CD1c-positive myeloid dendritic cell (primary cell): ENCODE results near the gene KNTC1.
A peak's percentile ranks its signal among the peaks of the same experiment; 100 is the strongest.
"Not testable (repeated sequence)": the region's sequence is repeated elsewhere in the genome, so short reads cannot be mapped to it uniquely, and the experiment has no call there.

Source experiments
- DNase-seq: peaks from one replicate; pipeline ENCODE4 v3.0.0-alpha.2; 2016; ENCODE audit errors: extremely low spot score

KNTC1 gene

DNA sequence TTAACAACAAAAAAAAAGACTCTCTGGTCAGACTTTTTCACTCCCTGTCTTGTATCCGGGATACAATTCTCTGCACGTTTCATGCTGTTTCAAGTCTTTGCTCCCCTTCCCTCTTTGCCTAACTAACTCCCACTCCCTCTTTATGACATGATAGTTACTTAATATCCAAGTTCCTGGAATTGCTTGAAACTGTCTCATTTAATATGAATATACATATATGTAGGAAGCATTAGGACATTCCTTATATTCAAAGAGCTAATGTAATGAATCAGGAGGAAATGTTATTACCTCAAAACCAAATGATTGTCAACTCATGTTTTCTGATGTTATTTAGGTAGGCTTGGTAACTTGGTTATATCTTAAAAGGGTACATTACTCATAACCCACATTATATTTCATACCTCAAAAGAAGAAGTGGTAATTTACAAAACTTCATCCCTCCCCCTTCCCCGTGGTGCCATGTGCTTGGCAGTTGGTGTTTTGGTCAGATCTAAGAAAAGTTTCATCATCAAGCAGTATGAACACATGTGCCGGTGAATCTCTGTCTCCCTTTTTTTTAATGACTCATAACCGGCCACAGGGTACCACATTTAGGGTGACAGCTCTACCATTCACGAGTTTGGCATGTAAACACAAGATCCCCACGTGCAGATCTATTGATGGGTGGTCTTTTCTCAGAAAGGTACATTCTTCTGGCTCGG lies 119.6 kb downstream of the KNTC1 start:
- DNase-seq, result peak; percentile 94

DNA sequence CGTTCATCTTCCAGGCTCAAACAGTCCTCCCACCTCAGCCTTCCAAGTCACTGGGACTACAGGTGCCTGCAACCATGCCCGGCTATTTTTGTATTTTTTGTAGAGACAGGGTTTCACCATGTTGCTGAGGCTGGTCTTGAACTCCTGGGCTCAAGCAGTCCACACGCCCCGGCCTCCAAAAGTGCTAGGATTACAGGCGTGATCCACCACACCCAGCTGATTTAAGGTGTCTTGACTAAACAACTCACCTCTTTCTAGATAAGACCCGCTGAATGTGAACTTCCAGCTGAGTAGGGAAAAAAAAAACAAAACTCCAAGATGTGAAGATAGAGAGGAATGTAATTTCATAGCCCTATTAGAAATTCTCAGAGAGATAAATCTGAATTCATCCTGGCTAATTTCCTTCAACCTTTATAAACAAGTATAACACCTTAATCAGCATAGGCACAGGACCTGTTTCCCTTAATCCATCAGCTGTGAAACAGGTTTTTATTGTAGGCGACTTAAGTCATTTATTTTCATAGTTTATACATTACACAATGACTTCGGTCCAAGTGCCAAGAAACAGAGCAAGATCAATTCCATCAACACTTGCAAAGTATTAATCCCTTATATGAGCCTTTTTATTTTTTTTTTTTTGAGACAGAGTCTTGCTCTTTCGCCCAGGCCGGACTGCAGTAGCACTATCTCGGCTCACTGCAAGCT lies 124.6 kb downstream of the KNTC1 start:
- no peak for DNase-seq

DNA sequence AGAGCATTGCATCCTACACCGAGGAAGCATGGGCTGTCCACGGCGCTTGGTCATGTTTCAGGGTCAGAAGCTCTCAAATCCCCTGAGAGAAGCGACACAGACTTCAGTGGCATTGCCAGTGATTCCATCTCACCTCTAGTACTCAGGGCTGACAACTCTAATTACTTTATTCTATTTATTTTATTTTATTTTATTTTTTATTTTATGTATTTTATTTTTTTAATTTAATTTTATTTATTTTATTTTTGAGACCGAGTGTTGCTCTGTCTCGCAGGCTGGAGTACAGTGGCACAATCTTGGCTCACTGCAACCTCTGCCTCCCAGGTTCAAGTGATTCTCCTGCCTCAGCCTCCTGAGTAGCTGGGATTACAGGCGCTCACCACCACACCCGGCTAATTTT lies 126.2 kb downstream of the KNTC1 start:
- DNase-seq, result not testable (repeated sequence)

DNA sequence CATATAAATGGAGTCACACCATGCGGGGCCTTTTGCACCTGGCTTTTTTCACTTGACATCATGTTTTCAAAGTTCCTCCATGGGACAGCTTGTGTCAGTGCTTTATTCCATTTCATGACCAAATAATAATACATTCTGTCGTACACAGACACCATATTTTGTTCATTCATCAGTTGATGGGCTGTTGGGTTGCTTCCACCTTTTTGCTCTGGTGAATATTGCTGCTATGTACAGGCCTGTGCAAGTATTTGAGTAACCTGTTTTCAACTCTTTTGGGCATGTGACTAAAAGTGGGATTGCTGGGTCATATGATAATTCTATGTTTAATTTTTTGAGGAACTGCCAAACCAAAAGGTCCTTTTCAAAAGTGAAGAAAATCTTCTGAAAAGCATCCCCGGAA lies 129.2 kb downstream of the KNTC1 start:
- peak; percentile 27 for DNase-seq

DNA sequence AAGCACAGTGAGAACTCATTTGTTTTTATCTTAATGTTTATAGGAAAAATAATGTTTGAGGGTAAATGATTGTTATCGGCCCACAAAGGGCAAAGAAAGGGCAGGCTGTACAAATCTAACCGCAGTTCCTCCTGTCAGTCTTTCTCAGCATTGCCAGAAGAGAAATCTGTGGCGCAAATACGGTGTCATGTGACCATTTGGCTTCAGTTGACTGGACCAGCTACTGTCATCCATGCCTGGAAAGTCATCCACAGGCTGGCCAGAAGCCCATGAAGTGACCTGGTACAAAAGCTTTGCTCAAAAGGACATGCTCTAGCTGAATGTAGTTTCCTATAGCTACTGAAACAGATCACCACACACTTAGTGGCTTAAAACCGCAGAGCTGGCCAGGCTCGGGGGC lies 132.5 kb downstream of the KNTC1 start:
- DNase-seq, result peak; percentile 49

DNA sequence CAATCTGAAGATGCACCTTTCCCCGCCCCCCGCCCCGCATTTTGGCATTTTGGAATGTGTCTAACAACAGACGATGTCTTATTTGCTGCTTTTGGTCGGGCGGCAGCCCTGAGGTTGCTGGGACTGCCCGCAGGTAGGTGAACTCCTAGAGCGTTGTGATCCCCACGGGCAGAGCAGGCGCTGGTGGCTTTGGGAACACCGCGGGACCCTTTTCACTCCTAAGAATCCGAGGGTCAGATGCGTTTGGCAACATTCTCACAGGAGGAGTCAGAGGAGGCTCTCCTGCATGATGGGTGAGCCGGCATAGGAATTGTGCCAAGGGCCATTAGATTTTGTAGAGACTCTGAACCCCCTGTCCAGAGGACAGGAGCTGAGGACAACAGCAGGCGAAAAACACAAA lies 134.2 kb downstream of the KNTC1 start:
- no peak for DNase-seq

DNA sequence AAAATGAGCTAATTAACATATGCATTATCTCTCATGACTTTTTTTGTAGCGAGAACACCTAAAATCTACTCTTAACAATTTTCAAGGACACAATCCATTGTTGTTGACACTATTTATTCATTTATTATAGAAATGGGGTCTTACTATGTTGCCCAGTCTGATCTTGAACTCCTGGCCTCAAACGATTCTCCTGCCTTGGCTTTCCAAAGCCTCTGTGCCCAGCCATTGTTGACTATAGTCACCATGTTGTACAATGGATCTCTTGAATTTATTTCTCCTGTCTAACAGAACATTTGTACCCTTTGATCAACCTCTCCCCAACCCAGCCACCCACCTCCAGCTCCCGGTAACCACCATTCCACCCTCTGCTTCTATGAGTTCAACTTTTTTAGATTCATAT lies 134.9 kb downstream of the KNTC1 start:
- DNase-seq, result no peak

DNA sequence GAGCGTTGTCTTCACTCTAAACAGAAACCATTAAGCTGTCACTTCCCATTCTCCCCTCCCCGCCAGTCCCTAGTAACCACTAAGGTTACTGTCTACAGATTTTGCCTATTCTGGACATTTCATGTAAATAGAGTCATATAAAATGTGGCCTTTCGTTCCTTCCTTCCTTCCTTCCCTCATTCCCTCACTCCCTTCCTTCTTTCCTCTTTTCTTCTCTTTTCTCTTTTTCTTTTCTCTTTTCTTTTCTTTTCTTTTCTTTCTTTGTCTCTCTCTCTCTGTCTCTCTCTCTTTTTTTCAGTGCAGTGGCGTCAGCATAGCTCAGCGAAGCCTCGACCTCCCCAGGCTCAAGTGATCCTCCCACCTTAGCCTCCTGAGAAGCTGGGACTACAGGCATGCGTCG lies 138.3 kb downstream of the KNTC1 start:
- no peak for DNase-seq

DNA sequence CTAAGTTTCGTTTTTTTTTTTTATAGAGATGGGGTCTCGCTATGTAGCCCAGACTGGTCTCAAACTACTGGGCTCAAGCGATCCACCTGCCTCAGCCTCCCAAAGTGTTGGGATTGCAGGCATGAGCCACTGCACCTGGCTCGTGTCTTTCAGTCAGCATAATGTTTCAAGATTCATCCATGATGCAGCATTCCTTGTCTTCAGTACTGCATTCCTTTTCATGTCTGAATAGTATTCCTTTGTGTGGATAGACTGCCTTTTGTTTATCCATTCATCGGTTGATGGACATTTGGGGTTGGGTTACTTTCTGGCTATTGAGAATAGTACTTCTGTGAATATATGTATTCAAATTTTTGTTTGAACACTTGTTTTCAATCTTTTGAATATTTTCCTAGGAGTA lies 138.7 kb downstream of the KNTC1 start:
- no peak for DNase-seq

DNA sequence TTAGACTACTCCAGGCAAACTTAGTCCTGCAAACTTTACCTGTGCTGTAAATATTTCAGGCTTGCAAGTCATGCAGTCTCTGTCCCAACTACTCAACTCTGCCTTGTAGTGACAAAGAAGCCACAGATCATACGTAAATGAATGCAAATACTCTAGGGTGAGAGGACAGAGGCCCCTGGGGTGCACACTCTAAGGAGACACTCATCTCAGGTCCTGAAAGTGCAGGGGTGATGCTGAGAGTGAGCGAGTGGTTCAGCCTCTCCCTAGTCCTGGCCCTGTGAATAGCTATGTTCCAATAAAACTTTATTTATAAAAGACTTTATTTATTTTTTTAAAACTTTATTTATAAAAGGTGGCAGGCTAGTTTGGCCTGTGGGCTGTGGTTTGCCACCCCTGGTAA lies 141.2 kb downstream of the KNTC1 start:
- DNase-seq, result no peak

DNA sequence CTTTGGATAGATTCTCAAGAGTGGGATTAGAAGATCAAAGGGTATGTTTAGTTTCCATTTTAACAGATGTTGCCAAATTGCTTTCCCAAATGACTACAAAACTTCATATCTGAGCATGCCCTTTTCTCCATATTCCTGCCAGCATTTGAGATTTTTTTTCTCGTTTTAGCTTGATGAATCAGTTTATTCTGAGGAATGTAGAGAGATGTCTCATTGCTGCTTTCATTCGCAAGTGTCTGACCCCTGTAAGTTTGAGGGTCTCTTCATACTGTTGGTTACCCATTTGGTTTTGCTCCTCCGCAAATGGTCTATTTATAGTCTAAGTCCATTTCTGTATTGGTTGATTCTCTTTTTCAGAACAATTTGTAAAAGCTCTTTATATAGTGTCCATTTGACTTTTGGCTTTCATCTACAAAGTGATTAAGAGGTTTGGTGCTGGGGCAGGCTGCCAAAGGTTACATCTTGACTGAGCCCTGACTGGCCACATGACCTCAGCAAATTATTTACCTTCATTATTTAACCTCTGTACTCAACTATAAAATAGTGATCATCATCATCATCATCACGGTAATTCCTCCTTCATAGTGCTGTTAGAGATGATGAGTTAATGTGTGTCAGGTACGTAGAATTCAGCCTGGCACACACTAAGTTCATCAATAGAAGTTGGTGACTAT lies 142.5 kb downstream of the KNTC1 start:
- DNase-seq, result no peak

DNA sequence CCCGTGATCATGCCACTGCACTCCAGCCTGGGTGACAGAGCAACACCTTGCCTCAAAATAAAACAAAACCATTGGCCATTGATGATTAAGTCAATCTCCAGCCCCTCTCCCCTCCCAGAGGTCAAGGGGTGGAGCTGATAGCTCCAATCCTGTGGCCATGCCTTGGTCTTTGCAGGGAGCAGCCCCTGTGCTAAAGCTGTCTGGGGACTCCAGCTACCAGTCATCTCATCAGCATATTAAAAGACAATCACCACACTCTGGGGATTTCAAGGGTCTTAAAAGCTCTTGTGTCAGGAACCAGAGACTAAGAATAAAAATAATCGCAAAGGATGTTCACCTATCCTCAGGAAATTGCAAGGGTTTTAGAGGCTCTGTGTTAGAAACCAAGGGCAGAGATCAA lies 145.5 kb downstream of the KNTC1 start:
- DNase-seq, result no peak
